NK-92 (cell line): ENCODE results near the gene RECQL.

Source experiments
- DNase-seq: peaks from one replicate; lab custom pipeline; 2025; ENCODE audit not compliant: unreplicated experiment; lab: John Stamatoyannopoulos, UW

Gene RECQL

GRCh38 chr12:21501258-21502163 lies at the start of gene RECQL, which contains the start of gene GOLT1B:
TSS of gene RECQL (minus strand) at chr12:21501635. CDS start at chr12:21499570, 2,065 bp downstream.
TSS of gene GOLT1B (plus strand) at chr12:21501789. CDS start at chr12:21501924, 135 bp downstream.
- peak; percentile 40 for DNase-seq

DNA sequence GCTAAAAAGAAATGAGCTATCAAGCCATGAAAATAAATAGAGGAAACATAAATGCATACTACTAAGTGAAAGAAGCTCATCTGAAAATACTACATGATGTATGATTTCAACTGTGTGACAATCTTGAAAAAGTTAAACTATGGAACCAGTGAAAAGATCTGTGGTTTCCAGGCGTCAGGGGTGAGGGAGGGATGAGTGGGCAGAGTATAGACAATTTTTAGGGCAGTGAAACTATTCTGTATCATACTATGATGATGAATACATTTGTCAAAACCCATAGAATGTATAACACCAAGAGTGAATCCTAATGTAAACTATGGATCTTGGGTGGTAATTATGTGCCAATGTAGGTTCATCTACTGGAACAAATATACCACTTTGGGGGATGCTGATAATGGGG lies 46.0 kb upstream of the RECQL start:
- no peak for DNase-seq

DNA sequence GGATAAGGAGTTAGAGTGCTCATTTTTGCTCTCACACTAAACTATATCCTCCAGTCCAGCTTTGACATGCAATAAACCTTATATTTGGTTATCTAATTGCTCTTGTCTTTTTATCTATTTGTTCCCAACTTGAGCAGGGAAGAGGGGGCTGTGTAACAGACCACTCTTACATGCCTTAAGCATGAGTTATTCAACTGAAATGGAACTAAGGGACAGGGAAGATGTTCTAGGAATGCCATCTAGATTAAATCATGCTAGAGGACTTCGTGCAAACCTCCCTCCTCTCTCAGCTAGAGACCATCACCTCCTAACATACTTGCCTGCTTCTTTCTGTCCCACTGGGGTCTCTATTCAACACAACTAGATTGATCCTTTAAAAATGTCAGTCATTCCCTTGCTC lies 45.3 kb upstream of the RECQL start:
- DNase-seq: no peak

GRCh38 chr12:21545557-21545956 lies 44.1 kb upstream of the RECQL start:
- no peak for DNase-seq

- no peak for DNase-seq
Measured at GRCh38 chr12:21543151-21543550, 41.7 kb upstream of the RECQL start.

DNA sequence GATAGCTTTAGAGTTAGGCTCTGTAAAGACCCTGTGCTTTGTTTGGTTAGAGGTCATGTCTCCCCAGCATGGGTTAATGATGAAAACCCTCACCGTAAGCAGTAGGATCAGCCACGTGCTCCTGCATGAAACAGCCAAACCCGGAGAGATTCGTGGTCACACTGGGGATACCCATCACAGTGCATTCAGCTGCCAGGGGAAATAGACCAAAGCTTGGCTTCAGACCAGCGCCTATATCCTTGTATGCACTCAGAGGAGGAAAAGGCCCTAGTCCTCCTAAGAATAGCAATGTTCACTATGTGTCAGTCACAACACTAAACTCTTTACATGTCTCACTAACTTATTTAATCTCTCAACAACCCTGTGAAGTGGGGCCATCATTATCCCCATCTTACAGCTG lies 41.0 kb upstream of the RECQL start:
- DNase-seq: no peak

DNA sequence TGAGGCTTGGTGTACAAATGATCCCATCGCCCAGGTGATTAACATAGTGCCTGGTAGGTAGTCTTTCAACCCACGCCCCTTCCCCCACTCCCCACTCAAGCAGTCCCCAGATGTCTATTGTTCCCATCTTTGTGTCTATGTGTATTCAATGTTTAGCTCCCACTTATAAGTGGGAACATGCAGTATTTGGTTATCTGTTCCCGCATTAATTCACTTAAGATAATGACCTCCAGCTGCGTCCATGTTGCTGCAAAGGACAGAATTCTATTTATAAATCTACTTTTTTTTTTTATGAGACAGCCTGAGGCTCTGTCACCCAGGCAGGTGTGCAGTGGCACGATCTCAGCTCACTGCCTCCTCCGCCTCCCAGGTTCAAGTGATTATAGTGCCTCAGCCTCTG lies 40.3 kb upstream of the RECQL start:
- no peak for DNase-seq

DNA sequence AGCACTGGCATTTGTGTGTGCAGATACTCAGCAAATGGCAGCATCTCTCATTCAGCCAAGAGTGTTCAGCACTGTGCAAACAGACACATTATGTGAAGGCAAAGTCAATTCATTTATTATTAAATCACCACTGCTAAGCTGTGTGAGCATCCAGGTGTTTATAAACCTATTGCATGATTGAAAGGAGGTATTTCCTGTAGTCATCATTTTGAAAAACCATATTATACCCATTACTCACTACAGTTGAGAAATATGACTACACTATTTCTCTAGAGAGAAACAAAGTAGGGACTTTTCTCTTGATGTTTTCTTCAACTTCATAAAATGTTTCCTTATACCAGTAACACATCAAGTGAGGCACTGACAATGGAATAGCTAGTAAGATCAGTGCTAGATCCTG lies 38.4 kb upstream of the RECQL start:
- DNase-seq: no peak

DNA sequence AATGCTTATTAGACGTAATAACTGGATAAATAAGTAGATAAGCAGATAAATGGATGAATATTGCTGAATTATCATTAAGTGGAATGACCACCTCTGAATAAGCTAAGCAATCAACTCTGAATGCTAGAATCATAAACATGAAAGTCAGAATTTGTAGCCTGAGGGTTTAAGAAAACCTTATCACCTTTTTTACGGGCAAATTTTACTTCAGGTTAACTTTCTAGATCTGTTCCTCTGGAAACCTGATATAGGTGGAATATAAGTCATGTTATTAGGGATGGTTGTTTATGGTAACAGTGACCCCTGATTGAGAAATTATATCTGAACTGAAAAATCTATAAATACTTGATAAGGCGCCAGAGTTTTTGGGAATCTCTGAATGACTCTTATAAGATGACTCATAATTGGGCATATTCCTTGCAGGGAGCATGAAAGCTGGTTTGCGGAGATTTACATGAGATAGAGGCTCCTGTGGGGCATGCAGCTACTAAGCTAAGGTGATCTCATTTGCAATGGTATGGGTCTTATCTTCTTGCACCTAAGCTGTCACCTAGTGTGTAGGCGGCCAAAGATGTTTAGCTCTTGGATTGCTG lies 36.7 kb upstream of the RECQL start:
- no peak for DNase-seq

DNA sequence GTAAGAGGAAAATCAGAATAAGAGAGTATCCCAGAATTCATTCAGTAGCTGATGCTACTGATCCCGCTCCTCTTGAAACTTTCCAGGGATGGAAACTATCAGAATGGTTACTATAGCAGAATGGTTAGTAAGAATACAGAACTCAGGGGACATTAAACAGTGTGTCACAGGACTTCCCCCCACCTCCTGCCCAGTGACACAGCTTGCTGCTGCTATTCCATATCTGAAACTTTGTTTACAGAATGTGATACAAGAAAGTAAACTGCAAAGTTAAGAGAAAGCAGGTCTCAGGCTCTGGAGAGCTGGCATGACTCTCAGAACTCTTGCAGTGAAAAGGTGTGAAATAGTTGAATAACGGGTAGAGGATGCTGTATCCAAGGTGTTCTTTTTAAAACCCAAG lies 28.0 kb upstream of the RECQL start:
- no peak for DNase-seq

DNA sequence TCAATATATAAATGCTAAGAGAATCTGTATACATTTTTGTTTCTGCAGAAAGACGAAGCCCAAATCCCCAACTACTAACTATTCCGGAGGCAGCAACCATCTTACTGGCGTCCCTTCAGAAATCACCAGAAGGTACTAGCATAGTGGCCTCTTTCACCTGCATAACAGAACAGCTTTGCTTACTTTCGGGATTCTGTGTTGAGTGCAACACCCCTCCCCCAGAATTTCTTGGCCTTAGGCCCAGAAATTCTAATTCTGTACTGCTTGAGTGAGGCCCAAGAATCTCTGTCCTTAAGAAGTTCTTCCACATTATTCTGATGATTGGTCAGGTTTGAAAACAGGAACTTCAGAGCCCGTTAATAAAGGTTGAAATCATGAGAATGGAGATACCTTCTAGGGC lies 27.5 kb upstream of the RECQL start:
- DNase-seq: no peak

DNA sequence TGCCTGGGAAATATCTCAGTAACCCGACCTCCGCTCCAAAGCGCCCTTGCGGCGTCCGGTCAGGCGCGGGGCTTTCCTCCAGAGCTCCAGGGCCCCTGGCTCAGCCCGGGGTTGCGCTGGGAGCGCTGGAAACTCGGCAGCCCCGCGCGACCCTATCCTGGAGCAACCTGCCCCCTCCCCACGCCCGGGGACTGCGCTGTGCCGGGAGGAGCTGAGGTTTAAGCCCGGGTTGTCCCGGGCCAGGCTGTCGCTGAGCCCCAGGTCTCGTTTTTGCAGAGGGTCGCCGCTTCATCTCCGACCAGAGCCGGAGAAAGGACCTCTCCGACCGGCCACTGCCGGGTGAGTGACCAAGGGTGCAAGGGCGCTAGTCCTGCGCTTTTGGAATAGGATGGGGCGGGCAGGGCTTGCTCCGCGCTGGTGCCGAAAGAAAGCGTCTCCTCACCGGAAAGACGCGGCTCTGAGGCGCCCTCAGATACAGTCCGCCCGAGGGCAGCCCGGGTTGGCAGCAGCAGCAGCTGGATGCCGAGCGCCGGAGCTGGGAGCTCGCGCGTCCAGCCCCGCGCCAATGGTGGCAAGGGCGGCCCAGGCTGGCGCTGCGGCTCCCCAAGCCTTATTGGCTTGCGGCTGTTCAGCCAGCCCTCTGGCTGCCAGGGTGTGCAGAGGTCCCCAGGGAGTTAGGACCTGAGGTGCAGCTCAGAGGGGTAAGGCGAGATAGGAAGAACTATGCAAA lies 26.2 kb upstream of the RECQL start:
- no peak for DNase-seq

GRCh38 chr12:21526721-21527345 lies 25.4 kb upstream of the RECQL start:
- DNase-seq: no peak

DNA sequence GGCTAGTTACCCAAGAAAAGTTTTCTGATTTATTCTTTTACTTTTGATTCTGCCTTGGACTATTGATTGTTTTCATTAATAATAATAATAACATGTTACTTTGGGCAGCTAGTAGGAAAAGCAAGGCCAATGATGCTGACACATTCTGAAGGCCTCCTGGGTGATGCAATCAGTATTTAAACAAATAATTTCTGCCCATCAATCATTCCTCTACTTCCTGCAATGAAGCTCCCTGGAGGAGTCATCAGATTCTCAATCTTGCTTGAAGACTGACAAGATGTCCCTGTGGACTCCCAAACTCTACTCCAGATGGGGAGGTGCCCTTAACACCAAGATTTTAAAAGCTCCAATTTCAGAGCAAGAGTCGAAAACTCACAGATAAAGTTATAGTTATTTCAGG lies 24.6 kb upstream of the RECQL start, which contains the start of gene SPX:
TSS of gene SPX (plus strand) at position 244 of the 400 bp plus-strand sequence. CDS start 177 bp downstream, outside the sequence.
- no peak for DNase-seq

DNA sequence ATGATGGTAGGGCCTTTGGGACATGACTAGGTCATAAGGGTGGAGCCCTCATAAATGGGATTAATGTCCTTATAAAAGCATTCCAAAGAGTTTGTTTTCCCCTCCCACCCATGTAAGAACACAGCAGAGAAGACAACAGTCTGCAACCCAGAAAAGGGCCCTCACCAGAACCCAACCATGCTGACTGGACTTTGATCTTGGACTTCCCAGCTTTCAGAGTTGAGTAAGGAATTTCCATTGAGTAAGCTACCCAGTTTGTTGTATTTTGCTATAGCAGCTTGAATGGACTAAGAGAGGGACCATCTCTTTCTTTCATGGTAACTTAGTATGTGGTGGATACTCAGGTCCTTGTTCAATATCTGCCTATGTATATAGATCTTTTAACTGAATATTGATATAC lies 21.7 kb upstream of the RECQL start:
- no peak for DNase-seq

GRCh38 chr12:21521541-21521940 lies 20.1 kb upstream of the RECQL start:
- no peak for DNase-seq

GRCh38 chr12:21518451-21518850 lies 17.0 kb upstream of the RECQL start:
- no peak for DNase-seq

GRCh38 chr12:21516281-21516680 lies 14.8 kb upstream of the RECQL start:
- no peak for DNase-seq

DNA sequence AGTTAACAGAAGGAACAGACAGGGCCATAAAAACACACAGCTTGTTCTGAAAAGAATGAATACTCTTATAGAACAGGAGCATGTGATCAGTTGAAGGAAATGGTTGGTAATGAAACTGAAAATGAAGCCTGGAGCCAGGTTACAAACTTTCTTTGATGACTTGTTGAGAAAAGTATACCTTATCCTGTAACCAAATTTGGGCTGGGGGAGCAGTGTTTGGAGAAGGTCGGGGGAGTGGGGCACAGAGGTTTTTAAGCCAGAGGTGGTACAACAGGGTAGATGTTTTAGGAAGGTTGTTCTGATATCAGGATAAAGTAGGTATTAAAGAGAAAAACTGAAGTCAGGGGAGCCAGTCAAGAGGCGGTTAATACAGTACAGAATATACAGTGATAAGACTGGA lies 8.3 kb upstream of the RECQL start:
- DNase-seq: no peak

- no peak for DNase-seq
Measured at GRCh38 chr12:21507849-21508248, 6.4 kb upstream of the RECQL start.

DNA sequence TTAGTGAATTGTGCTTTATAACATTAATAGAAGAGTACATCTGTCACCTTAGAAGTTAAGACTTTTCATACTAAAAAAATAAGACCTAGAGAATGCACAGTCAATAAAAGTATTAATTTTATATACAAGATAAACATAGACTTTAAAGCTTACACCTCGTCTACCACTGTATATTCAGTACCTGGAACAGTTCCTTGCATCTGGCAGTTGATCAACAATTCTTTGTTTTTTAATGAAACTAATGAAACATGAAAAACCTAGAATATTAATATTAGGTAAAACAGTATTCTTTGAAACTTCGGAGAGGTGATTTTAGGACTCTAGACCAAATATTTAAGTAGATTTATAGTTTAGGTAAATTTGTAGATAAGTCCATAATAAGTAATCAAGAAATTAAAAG lies 4.5 kb upstream of the RECQL start:
- DNase-seq: no peak
